T-helper 2 cell treated with Interferon-gamma antibody and Interleukin-4, amounts not matched to agents 5 μg/mL and 100 μg/mL, for 36 hours (primary cell): Measurements from ENCODE around the gene TCAIM.

Experiments
- DNase-seq: peaks from one replicate; pipeline ENCODE4 v3.0.0; 2021; ENCODE audit warnings: low spot score
- H3K27ac Mint-ChIP-seq: one replicate; pipeline ENCODE4 v1.8.0; 2021; ENCODE audit warnings: mild to moderate bottlenecking, mixed read lengths
- H3K27me3 Mint-ChIP-seq: one replicate; pipeline ENCODE4 v1.8.0; 2021; ENCODE audit warnings: low read depth, mixed read lengths
- H3K36me3 Mint-ChIP-seq: one replicate; pipeline ENCODE4 v1.8.0; 2021; ENCODE audit warnings: low read depth, mixed read lengths
- H3K4me1 Mint-ChIP-seq: one replicate; pipeline ENCODE4 v1.8.0; 2021; ENCODE audit warnings: low read depth, mixed read lengths
- H3K4me3 Mint-ChIP-seq: one replicate; pipeline ENCODE4 v1.8.0; 2022; ENCODE audit warnings: mild to moderate bottlenecking, moderate library complexity, mixed read lengths
- H3K9me3 Mint-ChIP-seq: one replicate; pipeline ENCODE4 v1.8.0; 2021; ENCODE audit warnings: mixed read lengths

Gene TCAIM, protein sequence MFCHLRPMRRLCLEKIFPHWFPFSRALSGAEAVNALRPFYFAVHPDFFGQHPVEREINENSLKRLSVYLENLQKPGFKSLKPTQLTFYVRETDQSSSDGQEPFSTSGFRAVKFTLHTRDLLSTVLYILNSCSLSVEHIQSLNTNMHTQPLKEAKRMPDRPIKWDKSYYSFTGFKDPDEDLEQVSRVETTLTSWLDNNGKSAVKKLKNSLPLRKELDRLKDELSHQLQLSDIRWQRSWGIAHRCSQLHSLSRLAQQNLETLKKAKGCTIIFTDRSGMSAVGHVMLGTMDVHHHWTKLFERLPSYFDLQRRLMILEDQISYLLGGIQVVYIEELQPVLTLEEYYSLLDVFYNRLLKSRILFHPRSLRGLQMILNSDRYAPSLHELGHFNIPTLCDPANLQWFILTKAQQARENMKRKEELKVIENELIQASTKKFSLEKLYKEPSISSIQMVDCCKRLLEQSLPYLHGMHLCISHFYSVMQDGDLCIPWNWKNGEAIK

DNA sequence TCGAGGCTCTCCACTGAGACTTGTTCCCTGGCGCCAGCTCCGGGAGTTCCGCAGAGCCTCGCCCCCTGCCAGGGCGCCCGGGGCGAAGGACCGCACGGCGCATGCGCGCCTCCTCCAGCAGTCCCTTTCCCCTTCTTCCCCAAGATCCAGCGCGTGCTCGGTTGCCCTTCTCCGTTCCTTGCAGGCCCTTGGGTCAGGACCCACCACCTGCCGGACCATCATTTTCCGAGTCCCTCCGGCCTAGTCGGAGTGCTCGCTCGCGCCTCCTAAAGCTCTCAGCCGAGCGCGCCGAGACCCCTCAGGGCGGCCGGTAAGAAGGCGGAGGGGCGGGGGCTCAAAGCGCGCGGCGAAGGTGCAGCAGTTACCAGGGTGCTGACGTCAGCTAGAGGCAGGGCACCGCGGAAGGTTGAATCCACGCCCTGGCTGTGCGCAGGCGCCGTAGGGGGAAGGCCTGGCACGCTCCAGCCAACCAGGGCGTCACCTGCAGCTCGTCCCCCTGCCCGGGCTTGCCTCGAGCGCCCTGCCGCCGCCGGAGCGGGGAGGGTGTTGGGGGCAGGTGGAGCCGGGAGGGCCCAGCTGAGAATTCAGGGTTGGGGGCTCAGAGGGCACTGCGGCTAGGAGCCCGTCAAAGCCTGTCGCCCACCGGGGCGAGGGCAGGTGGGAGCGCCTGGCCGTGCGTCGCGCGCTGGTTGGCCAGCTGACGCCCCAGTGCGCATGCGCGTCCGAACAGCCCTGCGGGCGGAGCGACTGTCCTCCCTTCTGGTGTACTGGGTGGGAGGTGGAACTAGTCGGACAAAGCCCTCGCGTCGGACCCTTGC lies at the start of gene TCAIM:
TSS of gene TCAIM (plus strand) at position 757 of the 818 bp plus-strand sequence. CDS start 16,017 bp downstream, outside the sequence.
- Mint-ChIP-seq H3K27ac (peak within 1 kb of the TSS; percentile 98), H3K27me3 (peaks cover 13% of the 10 kb centered on the region), H3K9me3 (no peaks in the 10 kb centered on the region), H3K4me1 (peaks cover 20% of the 10 kb centered on the region), H3K4me3 (peak within 1 kb of the TSS; percentile 98), H3K36me3 (peaks cover 11% of the 10 kb centered on the region)
- DNase-seq: peak; percentile 99

DNA sequence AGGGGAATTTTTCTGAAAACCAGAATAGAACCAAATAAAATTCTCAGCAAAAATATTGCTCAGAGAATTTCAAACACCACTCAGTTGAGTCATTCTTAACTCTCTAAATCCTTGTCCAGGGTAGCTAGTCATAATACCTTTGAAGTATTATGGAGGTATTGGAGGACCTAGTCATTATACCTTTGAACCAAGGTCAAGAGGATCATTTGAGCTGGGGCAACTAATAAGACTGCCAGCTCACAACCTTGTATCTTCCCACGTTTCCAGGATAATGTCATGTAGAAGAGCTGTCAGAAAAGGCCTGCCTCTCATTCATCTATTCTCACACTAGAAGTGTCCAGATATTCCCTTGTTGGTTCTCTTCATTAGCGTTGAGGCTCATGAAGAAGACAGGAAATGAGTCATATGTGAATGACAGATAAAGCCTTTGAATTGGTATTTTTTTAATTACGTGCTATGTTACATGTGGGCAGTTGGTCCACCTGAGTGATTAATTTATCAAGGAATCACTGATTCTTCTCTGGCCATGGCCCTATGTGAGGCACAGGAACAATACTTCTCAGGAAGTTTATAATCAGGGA lies 48.6 kb upstream of the TCAIM start:
- Mint-ChIP-seq H3K36me3 (no peaks in the 10 kb centered on the region), H3K4me3 (no peak overlapping the region), H3K27me3 (peaks cover 14% of the 10 kb centered on the region), H3K9me3 (no peaks in the 10 kb centered on the region), H3K4me1 (no peaks in the 10 kb centered on the region), H3K27ac (no peak overlapping the region)
- no peak for DNase-seq

DNA sequence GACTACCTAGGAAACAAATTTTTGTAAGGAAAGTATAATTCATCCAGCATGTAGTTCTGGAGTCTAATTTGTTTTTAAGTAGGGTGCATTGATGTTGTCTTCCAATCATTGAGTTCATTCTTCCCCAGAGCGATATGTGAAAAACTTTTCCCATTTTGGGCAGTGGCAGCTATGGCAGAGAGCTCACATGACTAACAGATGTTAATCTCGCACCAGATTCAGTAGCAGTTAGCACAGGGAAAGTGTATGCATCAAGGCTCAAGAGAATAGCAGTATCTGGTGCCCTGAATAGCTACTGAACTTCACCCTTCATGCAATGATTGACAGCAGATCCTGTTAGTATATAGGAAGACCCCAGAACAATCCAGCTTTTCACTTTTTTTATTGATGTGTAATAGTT lies 46.3 kb upstream of the TCAIM start:
- H3K9me3 Mint-ChIP-seq: no peaks in the 10 kb centered on the region
- peaks cover 23% of the 10 kb centered on the region for H3K27me3 Mint-ChIP-seq
- DNase-seq: no peak
- no peak overlapping the region for H3K27ac Mint-ChIP-seq
- H3K4me3 Mint-ChIP-seq: no peak overlapping the region
- no peaks in the 10 kb centered on the region for H3K4me1 Mint-ChIP-seq
- H3K36me3 Mint-ChIP-seq: no peaks in the 10 kb centered on the region

DNA sequence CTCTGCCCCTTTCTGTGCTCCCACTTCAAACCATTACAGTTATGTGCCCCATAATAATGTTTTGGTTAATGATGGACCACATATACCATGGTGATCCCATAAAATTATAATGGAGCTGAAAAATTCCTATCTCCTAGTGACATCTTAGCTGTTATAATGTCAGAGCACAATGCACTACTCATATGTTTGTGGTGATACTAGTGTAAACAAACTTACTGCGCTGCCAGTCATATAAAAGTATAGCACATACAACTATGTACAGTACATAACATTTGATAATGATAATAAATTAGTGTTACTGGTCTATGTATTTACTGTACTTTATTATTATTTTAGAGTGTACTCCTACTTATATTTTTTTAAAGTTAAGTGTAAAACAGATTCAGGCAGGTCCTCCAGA lies 45.6 kb upstream of the TCAIM start:
- H3K4me3 Mint-ChIP-seq: no peak overlapping the region
- no peaks in the 10 kb centered on the region for H3K36me3 Mint-ChIP-seq
- no peak overlapping the region for H3K27ac Mint-ChIP-seq
- no peaks in the 10 kb centered on the region for H3K9me3 Mint-ChIP-seq
- H3K27me3 Mint-ChIP-seq: peaks cover 28% of the 10 kb centered on the region
- no peaks in the 10 kb centered on the region for H3K4me1 Mint-ChIP-seq
- no peak for DNase-seq

DNA sequence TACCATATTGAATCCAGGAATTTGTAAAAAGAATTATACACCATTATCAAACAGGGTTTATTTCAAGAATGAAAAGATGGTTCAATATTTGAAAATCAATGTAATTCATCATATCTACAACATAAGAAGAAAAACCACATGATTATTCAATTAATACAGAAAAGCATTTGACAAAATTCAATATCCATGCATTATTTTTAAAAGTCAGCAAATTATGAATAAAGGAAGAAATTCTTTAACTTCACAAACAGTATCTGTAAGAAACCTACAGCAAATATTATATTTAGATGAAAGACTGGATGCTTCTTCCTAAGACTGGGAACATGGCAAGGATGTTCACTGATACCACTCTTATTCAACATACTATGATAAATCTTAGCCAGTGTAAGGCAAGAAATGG lies 41.3 kb upstream of the TCAIM start:
- H3K9me3 Mint-ChIP-seq: no peaks in the 10 kb centered on the region
- DNase-seq: no peak
- H3K4me1 Mint-ChIP-seq: no peaks in the 10 kb centered on the region
- H3K27me3 Mint-ChIP-seq: peaks cover 19% of the 10 kb centered on the region
- no peaks in the 10 kb centered on the region for H3K36me3 Mint-ChIP-seq
- no peak overlapping the region for H3K4me3 Mint-ChIP-seq
- no peak overlapping the region for H3K27ac Mint-ChIP-seq

DNA sequence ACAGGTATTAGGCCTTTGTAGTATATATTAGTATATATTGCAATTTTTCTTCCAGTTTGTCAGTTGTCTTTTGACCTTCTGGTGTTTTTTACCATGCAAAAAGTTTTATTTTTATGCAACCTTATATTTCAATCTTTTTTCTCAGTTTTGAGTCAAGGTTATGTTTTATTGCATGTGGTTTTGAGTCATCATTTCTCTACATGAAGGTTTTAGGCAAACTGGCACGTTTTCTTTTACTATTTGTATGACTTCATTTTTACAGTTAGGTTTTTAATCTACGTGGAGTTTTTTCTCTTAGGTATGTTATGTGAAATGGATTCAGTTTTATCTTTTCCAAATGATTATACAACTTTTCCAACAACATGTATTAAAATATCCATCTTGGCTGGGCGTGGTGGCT lies 36.8 kb upstream of the TCAIM start:
- Mint-ChIP-seq H3K27ac (no peak overlapping the region), H3K27me3 (peaks cover 15% of the 10 kb centered on the region), H3K4me3 (no peak overlapping the region), H3K4me1 (no peaks in the 10 kb centered on the region), H3K36me3 (no peaks in the 10 kb centered on the region), H3K9me3 (no peaks in the 10 kb centered on the region)
- no peak for DNase-seq

DNA sequence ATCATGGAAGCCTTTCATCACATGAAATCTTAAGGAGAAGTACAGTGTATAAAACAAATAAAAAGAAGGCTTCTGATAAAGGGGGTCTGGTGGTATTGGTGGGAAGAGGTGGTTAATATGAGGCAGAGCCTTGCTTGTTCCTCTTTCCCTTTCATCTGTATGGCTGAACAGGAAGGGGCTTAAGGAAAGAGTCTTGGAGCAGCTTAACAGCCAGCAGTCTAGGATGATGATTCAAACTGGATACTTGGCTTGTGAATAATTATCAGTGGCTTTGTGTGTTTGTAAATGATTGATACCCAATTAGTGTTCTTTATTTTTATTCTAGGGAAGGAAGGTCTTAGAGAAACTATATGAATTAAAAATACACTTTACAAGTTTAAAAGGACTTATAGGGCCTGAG lies 29.1 kb upstream of the TCAIM start:
- Mint-ChIP-seq H3K36me3 (no peaks in the 10 kb centered on the region), H3K27ac (no peak overlapping the region), H3K27me3 (peaks cover 7% of the 10 kb centered on the region), H3K4me3 (no peak overlapping the region), H3K4me1 (no peaks in the 10 kb centered on the region), H3K9me3 (no peaks in the 10 kb centered on the region)
- no peak for DNase-seq

DNA sequence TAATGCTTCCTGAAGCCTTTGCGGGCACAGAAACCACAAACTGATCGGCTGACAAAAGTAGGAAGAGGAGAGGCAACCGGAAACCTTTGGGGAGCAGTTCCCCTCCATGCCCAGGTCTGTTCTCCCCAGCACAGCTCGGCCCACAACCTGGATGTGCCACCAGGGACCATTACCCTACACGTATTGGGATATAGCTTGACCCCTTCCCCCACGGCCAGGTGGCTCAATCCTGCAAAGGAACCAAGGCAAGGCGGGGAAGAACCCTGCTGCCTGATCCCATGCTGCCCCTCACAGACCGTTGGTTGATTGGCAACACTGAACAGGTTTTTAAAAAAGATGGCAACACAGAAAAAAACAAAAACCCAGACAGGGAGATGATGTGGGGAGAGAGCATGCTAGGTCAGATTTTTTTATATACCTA lies 19.7 kb upstream of the TCAIM start:
- no peak overlapping the region for H3K4me3 Mint-ChIP-seq
- H3K4me1 Mint-ChIP-seq: peaks cover 4% of the 10 kb centered on the region
- H3K27me3 Mint-ChIP-seq: peaks cover 10% of the 10 kb centered on the region
- no peak for DNase-seq
- H3K27ac Mint-ChIP-seq: no peak overlapping the region
- H3K36me3 Mint-ChIP-seq: no peaks in the 10 kb centered on the region
- H3K9me3 Mint-ChIP-seq: no peaks in the 10 kb centered on the region

DNA sequence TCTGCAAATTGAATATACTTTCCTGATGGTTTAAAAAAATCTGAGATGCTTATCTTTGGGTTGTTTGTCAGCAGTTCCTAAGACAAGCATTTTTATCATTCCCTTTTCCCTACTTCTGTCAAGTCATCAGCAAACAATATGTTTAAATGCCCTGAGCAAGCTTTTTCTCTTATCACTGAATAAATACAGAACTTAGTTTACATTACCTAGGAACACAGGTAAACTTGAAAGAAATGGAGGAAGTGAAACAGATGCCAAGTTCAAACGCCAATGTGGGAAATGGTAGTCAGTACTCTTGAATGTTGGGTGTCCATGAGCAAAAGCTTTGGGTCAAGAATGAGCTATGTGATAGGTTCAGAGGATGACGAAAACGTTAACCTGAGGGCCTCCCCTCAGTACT lies 17.2 kb upstream of the TCAIM start:
- no peak for DNase-seq
- Mint-ChIP-seq H3K27ac (no peak overlapping the region), H3K27me3 (peaks cover 14% of the 10 kb centered on the region), H3K4me3 (no peak overlapping the region), H3K4me1 (peaks cover 4% of the 10 kb centered on the region), H3K36me3 (no peaks in the 10 kb centered on the region), H3K9me3 (peaks cover 4% of the 10 kb centered on the region)

DNA sequence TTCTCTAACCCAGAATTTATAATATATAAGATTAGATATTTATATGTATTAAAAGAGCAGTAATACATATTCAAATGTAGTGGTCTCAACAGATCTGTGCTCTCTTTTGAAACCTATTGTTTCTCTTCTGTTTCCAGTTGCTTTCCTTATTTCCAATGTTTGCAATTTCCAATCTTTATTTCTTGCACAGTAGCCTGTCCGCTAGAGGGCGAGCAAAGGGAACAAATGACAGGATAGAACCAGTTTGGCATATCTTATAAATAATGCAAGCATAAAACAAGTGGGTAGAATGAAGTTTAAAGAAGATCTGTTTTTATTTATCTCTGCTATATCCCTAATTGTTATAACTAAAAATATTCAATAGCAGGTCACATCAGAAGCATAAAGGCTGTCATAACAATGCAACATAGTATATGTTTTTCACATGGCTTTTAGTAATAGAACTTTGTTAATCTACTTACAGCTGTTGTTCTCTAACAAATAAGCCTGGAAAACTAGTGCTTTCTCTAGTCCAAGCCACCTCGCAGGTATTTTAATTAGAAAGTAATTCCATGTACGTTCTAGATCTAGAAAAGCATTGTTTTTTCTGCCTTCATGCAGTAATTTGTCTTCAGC lies 15.1 kb upstream of the TCAIM start:
- Mint-ChIP-seq H3K27ac (no peak overlapping the region), H3K9me3 (peaks cover 4% of the 10 kb centered on the region), H3K4me1 (peaks cover 4% of the 10 kb centered on the region), H3K36me3 (no peaks in the 10 kb centered on the region), H3K27me3 (peaks cover 17% of the 10 kb centered on the region), H3K4me3 (no peak overlapping the region)
- peak; percentile 17 for DNase-seq

DNA sequence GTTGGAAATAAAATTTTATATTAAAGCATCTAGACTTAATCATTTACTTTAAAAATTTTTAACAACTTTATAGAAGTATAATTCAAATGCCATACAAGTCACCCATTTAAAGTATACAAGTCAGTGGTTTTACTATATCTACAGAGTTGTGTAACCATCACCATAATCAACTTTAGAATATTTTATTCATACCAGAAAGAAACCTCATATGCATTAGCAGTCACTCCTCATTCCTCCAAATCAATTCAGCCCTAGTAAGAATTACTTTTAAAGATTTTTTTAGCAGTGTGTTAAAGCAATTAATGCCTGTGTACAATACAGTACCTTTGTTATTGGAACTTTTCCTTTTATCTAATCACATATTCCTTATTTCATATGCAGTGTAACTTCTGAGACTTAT lies 14.0 kb upstream of the TCAIM start:
- peaks cover 17% of the 10 kb centered on the region for H3K27me3 Mint-ChIP-seq
- no peak overlapping the region for H3K27ac Mint-ChIP-seq
- H3K36me3 Mint-ChIP-seq: no peaks in the 10 kb centered on the region
- H3K4me1 Mint-ChIP-seq: no peaks in the 10 kb centered on the region
- H3K4me3 Mint-ChIP-seq: no peak overlapping the region
- DNase-seq: no peak
- peaks cover 4% of the 10 kb centered on the region for H3K9me3 Mint-ChIP-seq

DNA sequence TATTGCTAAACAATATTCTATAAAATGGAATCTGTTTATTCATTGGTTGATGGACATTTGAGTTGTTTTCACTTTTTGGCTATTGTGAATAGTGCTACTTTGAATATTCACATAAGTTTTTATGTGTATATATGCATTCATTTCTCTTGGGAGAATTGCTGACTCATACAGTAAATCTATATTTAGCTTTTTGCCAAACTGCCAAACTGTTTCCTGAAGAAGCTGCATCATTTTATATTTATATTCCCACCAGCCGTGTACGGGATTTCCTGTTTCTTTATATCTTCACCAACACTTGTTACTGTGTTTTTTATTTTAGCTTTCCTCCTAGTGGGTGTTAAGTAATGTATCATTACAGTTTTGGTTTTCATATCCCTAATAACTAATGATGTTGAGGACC lies 12.5 kb upstream of the TCAIM start:
- Mint-ChIP-seq H3K4me3 (no peak overlapping the region), H3K4me1 (no peaks in the 10 kb centered on the region), H3K27me3 (peaks cover 17% of the 10 kb centered on the region), H3K9me3 (peaks cover 4% of the 10 kb centered on the region), H3K27ac (no peak overlapping the region), H3K36me3 (no peaks in the 10 kb centered on the region)
- DNase-seq: no peak

DNA sequence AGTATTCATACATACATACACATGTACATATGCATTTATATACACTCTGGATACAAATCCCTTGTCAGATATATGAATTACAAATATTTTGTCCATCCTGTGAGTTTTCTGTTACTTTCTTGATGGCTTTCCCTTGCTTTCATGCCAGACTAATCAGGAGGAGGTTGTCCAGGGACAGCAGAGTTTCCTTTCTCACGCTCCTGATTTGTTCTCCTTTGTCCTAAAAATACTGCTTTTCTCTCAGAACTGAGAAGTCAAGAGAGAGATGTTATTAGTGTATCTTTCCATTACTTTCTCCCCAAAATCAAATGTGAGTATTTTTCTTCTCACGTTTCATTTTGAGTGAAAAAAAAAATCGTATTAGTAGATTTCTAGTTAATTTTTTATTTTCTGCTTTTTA lies 12.1 kb upstream of the TCAIM start:
- no peak for DNase-seq
- no peaks in the 10 kb centered on the region for H3K36me3 Mint-ChIP-seq
- H3K27ac Mint-ChIP-seq: no peak overlapping the region
- H3K27me3 Mint-ChIP-seq: peaks cover 22% of the 10 kb centered on the region
- H3K4me3 Mint-ChIP-seq: no peak overlapping the region
- H3K4me1 Mint-ChIP-seq: no peaks in the 10 kb centered on the region
- peaks cover 4% of the 10 kb centered on the region for H3K9me3 Mint-ChIP-seq

DNA sequence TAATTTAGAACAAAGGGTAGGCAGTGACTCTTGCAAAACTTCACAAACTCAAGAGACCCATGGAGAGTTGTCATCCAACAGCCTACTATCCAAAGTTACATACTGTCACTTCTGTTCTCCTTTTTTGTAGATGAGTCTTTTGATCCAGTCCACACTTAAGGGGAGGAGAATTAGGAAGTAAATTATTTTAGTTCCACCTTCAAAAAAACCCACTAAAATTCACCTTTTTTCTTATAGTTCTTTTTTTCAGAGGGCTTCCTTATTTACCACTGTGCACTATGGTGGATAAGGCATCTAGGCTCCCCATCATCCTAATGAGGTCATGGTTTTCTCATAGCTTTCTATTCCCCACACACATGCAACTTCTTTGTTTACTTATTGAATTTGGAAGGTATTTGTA lies 8.6 kb upstream of the TCAIM start:
- H3K27ac Mint-ChIP-seq: no peak overlapping the region
- peaks cover 30% of the 10 kb centered on the region for H3K27me3 Mint-ChIP-seq

More for the DNA sequence above, 8.6 kb upstream of the TCAIM start:
- H3K4me1 Mint-ChIP-seq: no peaks in the 10 kb centered on the region
- H3K9me3 Mint-ChIP-seq: peaks cover 4% of the 10 kb centered on the region
- H3K4me3 Mint-ChIP-seq: no peak overlapping the region
- no peaks in the 10 kb centered on the region for H3K36me3 Mint-ChIP-seq
- no peak for DNase-seq
